Right lobe of liver (tissue), 4 donors: ENCODE measurements around the gene TMBIM6.

ENCODE experiments used
- POLR2A ChIP-seq: fragments of 450-650 bp; IDR thresholded peaks from one replicate; pipeline ENCODE4 v1.6.1; 2017; ENCODE audit warnings: antibody characterized with exemption, mild to moderate bottlenecking
- TF ChIP-seq, protein P1 (sequence below), 4 donors: fragments of 200-600 bp in 3 of 4; fragments of 450-650 bp in 1 of 4; IDR thresholded peaks; one replicate each; pipeline versions ENCODE4 v1.5.1 to v1.8.0; 2016 to 2022; ENCODE audit warnings: antibody characterized with exemption in 4 of 4, mild to moderate bottlenecking in 2 of 4
- donor health status: DM: no; HTN: no; CAD: no.
- donor health status: DM: no; HTN: no; CAD: no.
- donor health status: DM: no; HTN: yes; CAD: no.

DNA sequence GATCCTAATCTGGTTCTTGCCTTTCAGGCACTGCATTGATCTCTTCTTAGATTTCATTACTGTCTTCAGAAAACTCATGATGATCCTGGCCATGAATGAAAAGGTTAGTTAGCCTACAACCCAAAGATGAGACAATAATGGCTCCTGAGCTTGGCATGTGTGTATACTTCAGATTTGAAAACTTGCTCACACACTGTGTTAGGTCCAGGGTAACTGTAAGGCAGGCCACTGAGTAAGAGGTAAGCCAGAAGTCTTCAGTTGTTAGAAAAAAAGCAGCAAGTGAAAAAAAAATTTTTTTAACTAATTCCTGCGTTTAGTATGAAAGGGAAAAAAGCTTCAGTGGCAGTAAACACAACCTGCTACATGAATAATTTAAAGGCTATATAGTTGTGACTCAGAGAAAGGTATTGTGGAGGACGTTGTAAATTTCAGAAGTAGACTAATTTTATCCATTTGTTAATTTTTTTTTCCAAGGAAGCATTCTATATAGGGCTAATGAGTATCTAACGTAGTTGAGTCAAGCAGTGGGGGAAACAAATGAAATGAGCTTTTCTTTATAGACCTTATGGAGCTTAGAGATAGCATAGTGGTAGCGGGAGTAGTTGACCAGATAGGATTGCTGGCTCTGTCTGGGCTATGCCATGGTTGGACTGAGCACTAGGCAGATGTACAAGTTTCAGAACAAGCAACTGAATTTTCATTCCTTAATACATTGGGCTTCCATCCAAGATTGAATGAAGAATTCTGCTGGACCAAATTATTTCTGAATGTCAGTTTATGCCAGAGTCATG, 20.5 kb downstream of the TMBIM6 start:
- TF ChIP-seq POLR2A, result no peak
- TF ChIP-seq, protein P1, sequence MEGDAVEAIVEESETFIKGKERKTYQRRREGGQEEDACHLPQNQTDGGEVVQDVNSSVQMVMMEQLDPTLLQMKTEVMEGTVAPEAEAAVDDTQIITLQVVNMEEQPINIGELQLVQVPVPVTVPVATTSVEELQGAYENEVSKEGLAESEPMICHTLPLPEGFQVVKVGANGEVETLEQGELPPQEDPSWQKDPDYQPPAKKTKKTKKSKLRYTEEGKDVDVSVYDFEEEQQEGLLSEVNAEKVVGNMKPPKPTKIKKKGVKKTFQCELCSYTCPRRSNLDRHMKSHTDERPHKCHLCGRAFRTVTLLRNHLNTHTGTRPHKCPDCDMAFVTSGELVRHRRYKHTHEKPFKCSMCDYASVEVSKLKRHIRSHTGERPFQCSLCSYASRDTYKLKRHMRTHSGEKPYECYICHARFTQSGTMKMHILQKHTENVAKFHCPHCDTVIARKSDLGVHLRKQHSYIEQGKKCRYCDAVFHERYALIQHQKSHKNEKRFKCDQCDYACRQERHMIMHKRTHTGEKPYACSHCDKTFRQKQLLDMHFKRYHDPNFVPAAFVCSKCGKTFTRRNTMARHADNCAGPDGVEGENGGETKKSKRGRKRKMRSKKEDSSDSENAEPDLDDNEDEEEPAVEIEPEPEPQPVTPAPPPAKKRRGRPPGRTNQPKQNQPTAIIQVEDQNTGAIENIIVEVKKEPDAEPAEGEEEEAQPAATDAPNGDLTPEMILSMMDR (IDR thresholded peaks at IDR 0.05), result no peak
